Mucosa of descending colon (tissue), 3 donors: ENCODE data around the gene TAS1R1. TPM values are rescaled to one million over a fixed set of nuclear protein-coding genes. Genes with fewer than 3 reads are reported as not detected.
"Not testable (repeated sequence)": the region's sequence is repeated elsewhere in the genome, so short reads cannot be mapped to it uniquely, and the experiment has no call there.

Experiments used
- ATAC-seq: fragments of 200-7000 bp; cut with Tn5 transposase; one replicate; pipeline ENCODE4 v1.9.1; 2020; ENCODE audit warnings: mild to moderate bottlenecking, moderate library complexity
- DNase-seq, 3 donors: peaks; one replicate each; pipeline ENCODE4 v3.0.0-alpha.2; 2020
- H3K36me3 ChIP-seq: fragments of 200-600 bp; one replicate; pipeline ENCODE4 v1.8.0; 2021; ENCODE audit warnings: low read depth, mild to moderate bottlenecking
- H3K4me1 ChIP-seq: fragments of 200-600 bp; one replicate; pipeline ENCODE4 v1.8.0; 2021; ENCODE audit warnings: low read depth, mild to moderate bottlenecking
- H3K4me3 ChIP-seq: fragments of 200-600 bp; one replicate; pipeline ENCODE4 v1.8.0; 2021; ENCODE audit warnings: mild to moderate bottlenecking
- H3K9me3 ChIP-seq: fragments of 200-600 bp; one replicate; pipeline ENCODE4 v1.8.0; 2021; ENCODE audit warnings: mild to moderate bottlenecking
- CTCF ChIP-seq: fragments of 200-600 bp; IDR thresholded peaks from one replicate; pipeline ENCODE4 v1.8.0; 2022; ENCODE audit warnings: antibody characterized with exemption, mild to moderate bottlenecking
- intact Hi-C, 2 donors: fragments of 100-400 bp; cut with DNase I in 1 of 2; cut with micrococcal nuclease in 1 of 2; formaldehyde crosslinking; loops; one replicate each; pipeline versions ENCODE4 v1.11.0 to v1.11.1; 2022; cut with DNase I, micrococcal nuclease
- total RNA-seq, 3 donors: library from RNA; stranded (reverse); fragmentation: NEBNext Ultra II Directional in 2 of 3; extraction: Animal tissue kit (Norgen Biotek cat#: 25700) in 2 of 3; gene quantifications; one replicate each; pipeline versions ENCODE4 v1.2.1 to v1.2.4, GENCODE V29; 2021 to 2023
- donor health status: DM: no; HTN: no; CAD: no; lungs with moderate emphysema.
- donor health status: DM: no; HTN: no; CAD: no.
- donor health status: DM: no; HTN: yes; CAD: no.

TAS1R1 gene
- total RNA-seq, 3 donors from 2014 or later: 0.13 to 0.14 TPM; not detected in 1

- Histone ChIP-seq H3K9me3 (no peaks in the 10 kb centered on the region), H3K4me1 (no peaks in the 10 kb centered on the region), H3K36me3 (no peaks in the 10 kb centered on the region), H3K4me3 (no peak overlapping the region)
- intact Hi-C loops: no loop called here
- ATAC-seq: no peak
- TF ChIP-seq CTCF: no peak
- no peak for DNase-seq
These were observed 9.6 kb upstream of the TAS1R1 start for GRCh38 chr1:6545276-6546112.

- Histone ChIP-seq H3K9me3 (no peaks in the 10 kb centered on the region), H3K4me3 (no peak overlapping the region), H3K36me3 (no peaks in the 10 kb centered on the region), H3K4me1 (no peaks in the 10 kb centered on the region)
- no peak for TF ChIP-seq CTCF
- intact Hi-C loops: no loop called here
- DNase-seq: no peak
- no peak for ATAC-seq
These were observed 8.8 kb upstream of the TAS1R1 start for GRCh38 chr1:6546326-6546725.

- Histone ChIP-seq H3K36me3 (no peaks in the 10 kb centered on the region), H3K9me3 (no peaks in the 10 kb centered on the region), H3K4me3 (no peak overlapping the region), H3K4me1 (peaks cover 4% of the 10 kb centered on the region)
- TF ChIP-seq CTCF: no peak
- DNase-seq: no peak
- no peak for ATAC-seq
- intact Hi-C loops: no loop called here
These were observed 7.8 kb upstream of the TAS1R1 start for GRCh38 chr1:6547301-6547700.

- peaks cover 15% of the 10 kb centered on the region for H3K4me1 ChIP-seq
- TF ChIP-seq CTCF: peak; percentile 96
- H3K9me3 ChIP-seq: no peaks in the 10 kb centered on the region
- H3K4me3 ChIP-seq: peak within 1 kb of the TSS; percentile 90
- ATAC-seq: peak; percentile 100
- intact Hi-C loops: no loop called here
- H3K36me3 ChIP-seq: no peaks in the 10 kb centered on the region
- DNase-seq: peak; percentile 95 to 96 (median 96)
These were observed 838 bp upstream of the TAS1R1 start, which contains the start of gene NOL9 for GRCh38 chr1:6554031-6554906. TSS of gene NOL9 (minus strand) at chr1:6554513. CDS start at chr1:6554502, 11 bp downstream.

GRCh38 chr1:6557597-6557996, 2.5 kb downstream of the TAS1R1 start:
- no peak for TF ChIP-seq CTCF
- peaks cover 11% of the 10 kb centered on the region for H3K4me1 ChIP-seq
- ATAC-seq (no peak), DNase-seq (no peak)
- H3K36me3 ChIP-seq: no peaks in the 10 kb centered on the region
- H3K9me3 ChIP-seq: no peaks in the 10 kb centered on the region
- no peak overlapping the region for H3K4me3 ChIP-seq
- intact Hi-C loops: no loop called here

- ATAC-seq, intact Hi-C loops, DNase-seq, H3K4me3 ChIP-seq, H3K36me3 ChIP-seq, H3K4me1 ChIP-seq, H3K9me3 ChIP-seq: not testable (repeated sequence)
These were observed 4.1 kb downstream of the TAS1R1 start for GRCh38 chr1:6559161-6559560.
